K562 (cell line): ENCODE measurements around the gene TIPIN. TPM values are rescaled to one million over a fixed set of nuclear protein-coding genes. Genes with fewer than 3 reads are reported as not detected.

Experiments used
- ATAC-seq: fragments of 200-7000 bp; cut with Tn5 transposase; 3 replicates; pipeline ENCODE4 v1.9.1; 2020; ENCODE audit warnings: moderate library complexity
- BruUV-seq: library from RNA; stranded (reverse); fragments of 400-500 nt; replicated peaks from 2 replicates; lab custom pipeline; 2021; lab: Mats Ljungman, UMichigan
- CTCF ChIA-PET: fragments of 300-600 bp; formaldehyde crosslinking; extraction: SDS; loops from one replicate; lab custom pipeline; 2021; ENCODE audit warnings: low intra/inter-chr PET ratio; lab: Yijun Ruan, JAX
- POLR2A ChIA-PET: fragments of 300-600, 350-650 bp; sonication (Branson Sonifier 250); formaldehyde crosslinking; extraction: SDS; loops from one replicate; lab custom pipeline; 2021; ENCODE audit warnings: antibody characterized with exemption, inconsistent platforms; lab: Yijun Ruan, JAX
- DNase-seq, 4 experiments: peaks; one replicate each; pipeline versions ENCODE4 v3.0.0 to v3.0.0-alpha.2; 2011 to 2018; ENCODE audit warnings: low spot score in 3 of 4, mixed read lengths in 3 of 4; ENCODE audit errors: extremely low read depth in 1 of 4
- FAIRE-seq: peaks from 2 replicates; lab custom pipeline; 2011; peaks lifted over from hg19 to GRCh38; lab: Jason Lieb, UNC
- H2AFZ ChIP-seq: 2 replicates; pipeline ENCODE4 v1.6.0; 2011; ENCODE audit warnings: low read depth, low read length, control low read depth, inconsistent platforms
- H3K27ac ChIP-seq: fragments of 200-600 bp; 3 replicates; pipeline ENCODE4 v1.8.0; 2011; ENCODE audit warnings: low read depth, mild to moderate bottlenecking, control low read depth, inconsistent platforms, low read length, moderate library complexity, mixed read lengths; ENCODE audit errors: extremely low read depth
- H3K27me3 ChIP-seq, 2 experiments: fragments of 300-600 bp in 1 of 2; 2 replicates in 1 of 2; 3 replicates in 1 of 2; pipeline versions ENCODE4 v1.6.0 to v1.8.0; 2011; ENCODE audit warnings: inconsistent platforms in 2 of 2, low read length in 2 of 2, mild to moderate bottlenecking in 1 of 2, mixed read lengths in 1 of 2, moderate library complexity in 1 of 2; ENCODE audit not compliant: control insufficient read depth in 2 of 2, insufficient read depth in 2 of 2
- H3K36me3 ChIP-seq: fragments of 300-600 bp; 3 replicates; pipeline ENCODE4 v1.8.0; 2011; ENCODE audit warnings: mild to moderate bottlenecking, low read length, inconsistent platforms; ENCODE audit not compliant: control insufficient read depth, insufficient read depth
- H3K4me1 ChIP-seq, 2 experiments: fragments of 200-600 bp in 1 of 2; replicated peaks in 1 of 2; 2 replicates in 1 of 2; 3 replicates in 1 of 2; pipeline versions ENCODE4 v1.5.1 to v1.8.0; 2011; ENCODE audit warnings: inconsistent platforms in 2 of 2, low read length in 2 of 2, mild to moderate bottlenecking in 1 of 2, mixed read lengths in 1 of 2, moderate library complexity in 1 of 2; ENCODE audit not compliant: control insufficient read depth in 2 of 2, insufficient read depth in 2 of 2
- H3K4me2 ChIP-seq: 2 replicates; pipeline ENCODE4 v1.6.1; 2011; ENCODE audit warnings: low read length, control low read depth, inconsistent platforms, mixed read lengths; ENCODE audit not compliant: insufficient read depth
- H3K4me3 ChIP-seq: fragments of 200-600 bp; sonication (generic), shearing (Covaris generic); 2 replicates; pipeline ENCODE4 v1.5.1; 2016; ENCODE audit warnings: control low read depth, inconsistent platforms
- H3K79me2 ChIP-seq: fragments of 200-600 bp; 3 replicates; pipeline ENCODE4 v1.8.0; 2011; ENCODE audit warnings: low read length, inconsistent platforms; ENCODE audit not compliant: control insufficient read depth, insufficient read depth
- H3K9ac ChIP-seq, 2 experiments: 2 replicates each; pipeline versions ENCODE4 v1.6.0 to v1.6.1; 2011; ENCODE audit warnings: low read depth in 2 of 2, low read length in 2 of 2, control low read depth in 1 of 2, inconsistent platforms in 1 of 2, mild to moderate bottlenecking in 1 of 2, mixed read lengths in 1 of 2; ENCODE audit not compliant: insufficient read depth in 1 of 2
- H3K9me1 ChIP-seq: one replicate; pipeline ENCODE4 v1.6.0; 2011; ENCODE audit warnings: inconsistent platforms, mild to moderate bottlenecking, low read length, moderate library complexity; ENCODE audit not compliant: control insufficient read depth, insufficient read depth
- H3K9me3 ChIP-seq: replicated peaks from 2 replicates; pipeline ENCODE4 v1.5.1; 2011; ENCODE audit warnings: low read depth, low read length, inconsistent platforms; ENCODE audit not compliant: control insufficient read depth, insufficient read depth
- H4K20me1 ChIP-seq: replicated peaks from 2 replicates; pipeline ENCODE4 v1.6.1; 2011; ENCODE audit warnings: low read length, inconsistent platforms, mixed read lengths; ENCODE audit not compliant: control insufficient read depth, insufficient read depth
- BRD9 ChIP-seq: fragments of 450-650 bp; IDR thresholded peaks from 2 replicates; pipeline ENCODE4 v1.6.1; 2018; ENCODE audit warnings: low read depth; ENCODE audit not compliant: partially characterized antibody
- CBX3 ChIP-seq, 2 experiments: IDR thresholded peaks; 1 replicate in 1 of 2; 2 replicates in 1 of 2; pipeline ENCODE4 v1.6.1; 2012; ENCODE audit warnings: inconsistent platforms in 2 of 2, low read length in 2 of 2, borderline replicate concordance in 1 of 2, control low read depth in 1 of 2
- CREM ChIP-seq: IDR thresholded peaks from 2 replicates; pipeline ENCODE4 v1.6.1; 2014; ENCODE audit warnings: antibody characterized with exemption, low read depth
- ETV1 ChIP-seq: fragments of 450-650 bp; conservative IDR thresholded peaks from 2 replicates; pipeline ENCODE4 v1.6.1; 2016; ENCODE audit warnings: missing genetic modification characterization, control low read depth, low read depth, missing compliant biosample characterization
- HMGN3 ChIP-seq: IDR thresholded peaks from 2 replicates; pipeline ENCODE4 v1.6.1; 2011; ENCODE audit warnings: borderline replicate concordance, low read depth, mild to moderate bottlenecking, mixed read lengths, low read length; ENCODE audit not compliant: insufficient read length; ENCODE audit errors: extremely low read depth
- KAT7 ChIP-seq: sonication (generic); formaldehyde crosslinking; IDR thresholded peaks from 2 replicates; pipeline ENCODE4 v1.8.0; 2022; ENCODE audit warnings: missing genetic modification reagents, mild to moderate bottlenecking, borderline replicate concordance
- LCOR ChIP-seq: sonication (generic); formaldehyde crosslinking; IDR thresholded peaks from 2 replicates; pipeline ENCODE4 v1.8.0; 2022; ENCODE audit warnings: mild to moderate bottlenecking, missing genetic modification reagents
- RAD51 ChIP-seq: fragments of 450-650 bp; IDR thresholded peaks from 2 replicates; pipeline ENCODE4 v1.7.1; 2016; ENCODE audit warnings: low read depth, mild to moderate bottlenecking, borderline replicate concordance
- RBBP5 ChIP-seq: fragments of 200-600 bp; sonication (generic); IDR thresholded peaks from 2 replicates; pipeline ENCODE4 v1.6.1; 2012; ENCODE audit warnings: borderline replicate concordance, mild to moderate bottlenecking, low read length, control low read depth, inconsistent platforms; ENCODE audit not compliant: insufficient read depth, poor library complexity, severe bottlenecking
- RBM34 ChIP-seq: fragments of 200-400 bp; formaldehyde crosslinking; IDR thresholded peaks from 2 replicates; pipeline ENCODE4 v1.6.1; 2018; ENCODE audit warnings: low read length, borderline replicate concordance; ENCODE audit not compliant: insufficient read depth
- STAG1 ChIP-seq: sonication (generic); formaldehyde crosslinking; IDR thresholded peaks from 2 replicates; pipeline ENCODE4 v1.5.0; 2020; ENCODE audit warnings: missing genetic modification reagents, borderline replicate concordance
- TBL1XR1 ChIP-seq, 2 experiments: IDR thresholded peaks; 2 replicates each; pipeline ENCODE4 v1.6.1; 2012; ENCODE audit warnings: improper control_type of control experiment in 2 of 2, low read length in 2 of 2, mild to moderate bottlenecking in 1 of 2
- USF1 ChIP-seq: sonication (generic); formaldehyde crosslinking; IDR thresholded peaks from 2 replicates; pipeline ENCODE4 v1.9.0; 2022; ENCODE audit warnings: mild to moderate bottlenecking, missing genetic modification reagents
- ZBED1 ChIP-seq: IDR thresholded peaks from 2 replicates; pipeline ENCODE4 v1.6.1; 2014
- ZBTB8A ChIP-seq: fragments of 450-650 bp; IDR thresholded peaks from 2 replicates; pipeline ENCODE4 v1.6.1; 2018; ENCODE audit warnings: mild to moderate bottlenecking, moderate library complexity; ENCODE audit not compliant: partially characterized antibody
- ZNF232 ChIP-seq: sonication (generic); formaldehyde crosslinking; IDR thresholded peaks from 2 replicates; pipeline ENCODE4 v1.8.0; 2022; ENCODE audit warnings: mild to moderate bottlenecking, missing genetic modification reagents
- ZNF586 ChIP-seq: fragments of 450-650 bp; formaldehyde crosslinking; conservative IDR thresholded peaks from 2 replicates; pipeline ENCODE4 v1.4.0; 2020; ENCODE audit warnings: mild to moderate bottlenecking, moderate library complexity
- WGBS: fragments of 100-300 bp; shearing (Covaris generic); methylation state at CpG from one replicate; pipeline ENCODE4 v1.1.6; 2016; ENCODE audit warnings: low coverage, mixed read lengths; ENCODE audit not compliant: insufficient coverage; ENCODE audit errors: missing lambda C conversion rate; 5-methylcytosine and 5-hydroxymethylcytosine counted together
- in situ Hi-C: fragments of 300-500 bp; cut with MboI; formaldehyde crosslinking; loops from 4 replicates; pipeline ENCODE4 v1.15.0; 2018; ENCODE audit warnings: inconsistent platforms, mixed read lengths
- intact Hi-C: fragments of 100-400 bp; cut with micrococcal nuclease; formaldehyde crosslinking; loops from 2 replicates; pipeline ENCODE4 v1.14.2; 2022
- polyA plus RNA-seq, 8 experiments: library from polyadenylated mRNA; depleted of rRNA in 4 of 8; stranded (reverse) in 5 of 8; unstranded in 3 of 8; fragments of >200 nt; fragmentation: Nextera tagmentation in 2 of 8; fragmentation: Illumina TruSeq in 1 of 8; extraction: Ambion mirVana in 2 of 8; extraction: Trizol in 1 of 8; gene quantifications; 2 replicates each; pipeline versions ENCODE4 v1.2.1 to v1.2.3, GENCODE V29; 2011 to 2014; ENCODE audit warnings: inconsistent platforms in 1 of 8, missing spikeins in 1 of 8
- total RNA-seq, 7 experiments: library from RNA; depleted of rRNA in 6 of 7; stranded (reverse); fragments of >200 nt in 6 of 7; fragmentation: Illumina TruSeq in 2 of 7; extraction: Trizol in 2 of 7; gene quantifications; 2 replicates each; pipeline versions ENCODE4 v1.2.1 to v1.2.3, GENCODE V29; 2011 to 2021; ENCODE audit warnings: low replicate concordance in 1 of 7
- TF ChIP-seq, protein P1 (sequence below): fragments of 250-450 bp; sonication (Bioruptor Pico); IDR thresholded peaks from 2 replicates; pipeline ENCODE4 v1.4.0; 2020; ENCODE audit warnings: mild to moderate bottlenecking, moderate library complexity
- TF ChIP-seq, protein P2 (sequence below): fragments of 250-450 bp; sonication (Bioruptor Pico); IDR thresholded peaks from 2 replicates; pipeline ENCODE4 v1.9.0; 2021; ENCODE audit warnings: mild to moderate bottlenecking

TIPIN gene
- total and polyA plus RNA-seq, 9 of the 15 experiments (the other 6 are each of a cell fraction or from before 2014, with no cell fraction given): 22.9 to 61.4 (median 42.0) TPM

DNA sequence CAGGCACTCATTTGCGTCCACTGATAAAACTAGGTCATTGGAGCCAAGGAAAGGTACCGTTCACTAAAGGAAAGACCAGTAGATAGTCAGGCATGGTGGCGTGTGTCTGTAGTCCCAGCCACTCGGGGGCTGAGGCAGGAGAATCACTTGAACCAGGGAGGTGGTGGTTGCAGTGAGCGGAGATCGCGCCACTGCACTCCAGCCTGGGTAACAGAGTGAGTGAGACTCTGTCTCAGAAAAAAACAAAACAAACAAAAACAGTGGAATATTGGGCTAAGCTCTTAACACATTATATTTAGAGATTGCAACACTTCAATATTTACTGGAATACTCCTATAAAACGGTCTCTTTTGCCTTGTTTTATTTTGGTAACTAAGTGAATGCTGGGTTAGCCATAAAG, 47.6 kb upstream of the TIPIN start:
- DNase-seq (no peak), FAIRE-seq (no peak), ATAC-seq (no peak)
- no peak overlapping the region for H3K4me3 ChIP-seq
- H3K9me3 ChIP-seq: no peaks in the 10 kb centered on the region
- H3K27ac ChIP-seq: no peak overlapping the region
- ChIA-PET CTCF (interaction anchor here (0.6 kb wide), 1 partner anchor 1222 kb away, joined by 3 read pairs; no protein-coding TSS in a partner anchor), POLR2A (interaction anchor here (1.1 to 2.6 kb wide), 4 partner anchors 9 to 58 kb away, joined by 3 to 11 read pairs (median 4); no protein-coding TSS in a partner anchor)
- intact Hi-C loops: no loop called here
- H3K9me1 ChIP-seq: peaks cover under 1% of the 10 kb centered on the region
- H3K4me2 ChIP-seq: no peak overlapping the region
- H2AFZ ChIP-seq: no peak overlapping the region
- no peaks in the 10 kb centered on the region for H3K27me3 ChIP-seq
- peaks cover 7 to 14% of the 10 kb centered on the region in 2 experiments; a peak in 4 of 5 replicates for H3K4me1 ChIP-seq
- BruUV-seq: no TSS peak
- H4K20me1 ChIP-seq: peaks cover 33% of the 10 kb centered on the region; the same call in 1 of the 2 replicates
- in situ Hi-C loops: no loop called here
- peaks cover 92% of the 10 kb centered on the region for H3K79me2 ChIP-seq
- WGBS: 65% methylated on average over 8 of the region's 8 CpGs
- no peak for TF ChIP-seq ETV1
- no peak for TF ChIP-seq BRD9
- no peak for TF ChIP-seq ZNF586 (CRISPR knock-in tag)
- TF ChIP-seq KAT7: no peak
- TF ChIP-seq, protein P1, sequence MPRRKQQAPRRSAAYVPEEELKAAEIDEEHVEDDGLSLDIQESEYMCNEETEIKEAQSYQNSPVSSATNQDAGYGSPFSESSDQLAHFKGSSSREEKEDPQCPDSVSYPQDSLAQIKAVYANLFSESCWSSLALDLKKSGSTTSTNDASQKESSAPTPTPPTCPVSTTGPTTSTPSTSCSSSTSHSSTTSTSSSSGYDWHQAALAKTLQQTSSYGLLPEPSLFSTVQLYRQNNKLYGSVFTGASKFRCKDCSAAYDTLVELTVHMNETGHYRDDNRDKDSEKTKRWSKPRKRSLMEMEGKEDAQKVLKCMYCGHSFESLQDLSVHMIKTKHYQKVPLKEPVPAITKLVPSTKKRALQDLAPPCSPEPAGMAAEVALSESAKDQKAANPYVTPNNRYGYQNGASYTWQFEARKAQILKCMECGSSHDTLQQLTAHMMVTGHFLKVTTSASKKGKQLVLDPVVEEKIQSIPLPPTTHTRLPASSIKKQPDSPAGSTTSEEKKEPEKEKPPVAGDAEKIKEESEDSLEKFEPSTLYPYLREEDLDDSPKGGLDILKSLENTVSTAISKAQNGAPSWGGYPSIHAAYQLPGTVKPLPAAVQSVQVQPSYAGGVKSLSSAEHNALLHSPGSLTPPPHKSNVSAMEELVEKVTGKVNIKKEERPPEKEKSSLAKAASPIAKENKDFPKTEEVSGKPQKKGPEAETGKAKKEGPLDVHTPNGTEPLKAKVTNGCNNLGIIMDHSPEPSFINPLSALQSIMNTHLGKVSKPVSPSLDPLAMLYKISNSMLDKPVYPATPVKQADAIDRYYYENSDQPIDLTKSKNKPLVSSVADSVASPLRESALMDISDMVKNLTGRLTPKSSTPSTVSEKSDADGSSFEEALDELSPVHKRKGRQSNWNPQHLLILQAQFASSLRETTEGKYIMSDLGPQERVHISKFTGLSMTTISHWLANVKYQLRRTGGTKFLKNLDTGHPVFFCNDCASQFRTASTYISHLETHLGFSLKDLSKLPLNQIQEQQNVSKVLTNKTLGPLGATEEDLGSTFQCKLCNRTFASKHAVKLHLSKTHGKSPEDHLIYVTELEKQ: no peak
- no peak for TF ChIP-seq RBBP5
- TF ChIP-seq USF1 (CRISPR knock-in tag): no peak
- no peak for TF ChIP-seq RBM34
- TF ChIP-seq, protein P2, sequence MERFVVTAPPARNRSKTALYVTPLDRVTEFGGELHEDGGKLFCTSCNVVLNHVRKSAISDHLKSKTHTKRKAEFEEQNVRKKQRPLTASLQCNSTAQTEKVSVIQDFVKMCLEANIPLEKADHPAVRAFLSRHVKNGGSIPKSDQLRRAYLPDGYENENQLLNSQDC (CRISPR knock-in tag): no peak
- no peak for TF ChIP-seq RAD51
- TF ChIP-seq STAG1 (CRISPR knock-in tag): no peak
- no peak for TF ChIP-seq TBL1XR1 (IDR thresholded peaks at IDR 0.05; ENCODE audit: low read length in 2 of 2)
- TF ChIP-seq CBX3 (IDR thresholded peaks at IDR 0.05; ENCODE audit: borderline replicate concordance in 1 of 2, low read length in 2 of 2): no peak
- no peak for TF ChIP-seq ZBED1
- no peak for TF ChIP-seq CREM
- TF ChIP-seq HMGN3: no peak
- no peak for TF ChIP-seq ZBTB8A
- TF ChIP-seq ZNF232 (CRISPR knock-in tag): no peak
- no peak for TF ChIP-seq LCOR (CRISPR knock-in tag)
- no peak overlapping the region for H3K9ac ChIP-seq
- H3K36me3 ChIP-seq: peaks cover 7% of the 10 kb centered on the region
